GM23248 (cell line): ENCODE data around the gene CXorf58.

Experiments
- EZH2 ChIP-seq: fragments of 200-600 bp; sonication (generic); IDR thresholded peaks from 2 replicates; pipeline ENCODE4 v1.6.1; 2018; ENCODE audit warnings: antibody characterized with exemption, mild to moderate bottlenecking; ENCODE audit not compliant: insufficient read depth, poor library complexity, severe bottlenecking
- EZH2phosphoT487 ChIP-seq: fragments of 200-600 bp; sonication (generic); IDR thresholded peaks from 2 replicates; pipeline ENCODE4 v1.6.1; 2018; ENCODE audit warnings: antibody characterized with exemption, moderate library complexity, mild to moderate bottlenecking, low read depth; ENCODE audit not compliant: insufficient read depth

- TF ChIP-seq EZH2phosphoT487 (no peak), EZH2 (no peak)
These were observed 44.6 kb downstream of the CXorf58 start for GRCh38 chrX:23952391-23952790.
